Caco-2 (cell line): ENCODE results near the gene TBX4. TPM values are rescaled to one million over a fixed set of nuclear protein-coding genes. Genes with fewer than 3 reads are reported as not detected.
A peak's percentile ranks its signal among the peaks of the same experiment; 100 is the strongest.

Experiments used
- BruUV-seq: library from RNA; stranded (reverse); fragments of 400-500 nt; replicated peaks from 2 replicates; lab custom pipeline; 2021; lab: Mats Ljungman, UMichigan
- CTCF ChIA-PET: fragments of 300-600 bp; sonication (Branson Sonifier 250); formaldehyde crosslinking; loops from one replicate; lab custom pipeline; 2022; ENCODE audit warnings: antibody characterized with exemption; lab: Charles Lee
- POLR2A ChIA-PET: fragments of 300-600 bp; sonication (Branson Sonifier 250); formaldehyde crosslinking; loops from one replicate; lab custom pipeline; 2022; ENCODE audit warnings: antibody characterized with exemption; lab: Charles Lee
- DNase-seq, 2 experiments: peaks; one replicate each; pipeline versions ENCODE4 v3.0.0 to v3.0.0-alpha.2; 2020 to 2022
- H3K27me3 ChIP-seq: replicated peaks from 2 replicates; pipeline ENCODE4 v1.6.0; 2011; ENCODE audit warnings: low read length; ENCODE audit not compliant: control insufficient read depth, insufficient read depth
- H3K36me3 ChIP-seq: 2 replicates; pipeline ENCODE4 v1.5.1; 2011; ENCODE audit warnings: low read length; ENCODE audit not compliant: control insufficient read depth, insufficient read depth
- H3K4me1 ChIP-seq: fragments of 250-450 bp; sonication (Bioruptor Pico); 2 replicates; pipeline ENCODE4 v1.5.1; 2020; ENCODE audit warnings: mild to moderate bottlenecking
- H3K4me3 ChIP-seq: 2 replicates; pipeline ENCODE4 v1.5.1; 2011; ENCODE audit warnings: low read depth, mild to moderate bottlenecking, control low read depth, low read length
- H3K9me3 ChIP-seq: fragments of 250-450 bp; sonication (Bioruptor Pico); 2 replicates; pipeline ENCODE4 v1.5.1; 2020; ENCODE audit warnings: mild to moderate bottlenecking, moderate library complexity
- H3K27ac Mint-ChIP-seq: one replicate; pipeline ENCODE4 v1.8.0; 2022; ENCODE audit warnings: mixed read lengths; ENCODE audit not compliant: unreplicated experiment
- H3K27me3 Mint-ChIP-seq: one replicate; pipeline ENCODE4 v1.8.0; 2022; ENCODE audit warnings: mixed read lengths; ENCODE audit not compliant: insufficient read depth, unreplicated experiment
- H3K36me3 Mint-ChIP-seq: one replicate; pipeline ENCODE4 v1.8.0; 2022; ENCODE audit warnings: mild to moderate bottlenecking, mixed read lengths; ENCODE audit not compliant: insufficient read depth, unreplicated experiment
- H3K4me1 Mint-ChIP-seq: one replicate; pipeline ENCODE4 v1.8.0; 2022; ENCODE audit warnings: low read depth, mixed read lengths; ENCODE audit not compliant: unreplicated experiment
- H3K4me3 Mint-ChIP-seq: one replicate; pipeline ENCODE4 v1.8.0; 2022; ENCODE audit warnings: mild to moderate bottlenecking, moderate library complexity, mixed read lengths; ENCODE audit not compliant: unreplicated experiment
- H3K9me3 Mint-ChIP-seq: one replicate; pipeline ENCODE4 v1.8.0; 2022; ENCODE audit warnings: mixed read lengths; ENCODE audit not compliant: unreplicated experiment
- intact Hi-C: fragments of 100-400 bp; cut with micrococcal nuclease; formaldehyde crosslinking; loops from one replicate; pipeline ENCODE4 v1.10.0; 2022; ENCODE audit not compliant: unreplicated experiment
- total RNA-seq: library from RNA; stranded (reverse); gene quantifications from 2 replicates; pipeline ENCODE4 v1.2.3, GENCODE V29; 2022
- TF ChIP-seq, protein P1 (sequence below), 2 experiments: fragments of 200-600 bp in 1 of 2; IDR thresholded peaks; 1 replicate in 1 of 2; 2 replicates in 1 of 2; pipeline versions ENCODE4 v1.5.1 to v1.8.0; 2011 to 2022; ENCODE audit warnings: antibody characterized with exemption in 1 of 2, control low read depth in 1 of 2, inconsistent platforms in 1 of 2, low read depth in 1 of 2, low read length in 1 of 2, mild to moderate bottlenecking in 1 of 2, moderate library complexity in 1 of 2; ENCODE audit not compliant: insufficient read depth in 1 of 2, severe bottlenecking in 1 of 2, unreplicated experiment in 1 of 2

The TBX4 gene
- total RNA-seq, 1 experiment from 2014 or later, result 2.5 TPM

DNA sequence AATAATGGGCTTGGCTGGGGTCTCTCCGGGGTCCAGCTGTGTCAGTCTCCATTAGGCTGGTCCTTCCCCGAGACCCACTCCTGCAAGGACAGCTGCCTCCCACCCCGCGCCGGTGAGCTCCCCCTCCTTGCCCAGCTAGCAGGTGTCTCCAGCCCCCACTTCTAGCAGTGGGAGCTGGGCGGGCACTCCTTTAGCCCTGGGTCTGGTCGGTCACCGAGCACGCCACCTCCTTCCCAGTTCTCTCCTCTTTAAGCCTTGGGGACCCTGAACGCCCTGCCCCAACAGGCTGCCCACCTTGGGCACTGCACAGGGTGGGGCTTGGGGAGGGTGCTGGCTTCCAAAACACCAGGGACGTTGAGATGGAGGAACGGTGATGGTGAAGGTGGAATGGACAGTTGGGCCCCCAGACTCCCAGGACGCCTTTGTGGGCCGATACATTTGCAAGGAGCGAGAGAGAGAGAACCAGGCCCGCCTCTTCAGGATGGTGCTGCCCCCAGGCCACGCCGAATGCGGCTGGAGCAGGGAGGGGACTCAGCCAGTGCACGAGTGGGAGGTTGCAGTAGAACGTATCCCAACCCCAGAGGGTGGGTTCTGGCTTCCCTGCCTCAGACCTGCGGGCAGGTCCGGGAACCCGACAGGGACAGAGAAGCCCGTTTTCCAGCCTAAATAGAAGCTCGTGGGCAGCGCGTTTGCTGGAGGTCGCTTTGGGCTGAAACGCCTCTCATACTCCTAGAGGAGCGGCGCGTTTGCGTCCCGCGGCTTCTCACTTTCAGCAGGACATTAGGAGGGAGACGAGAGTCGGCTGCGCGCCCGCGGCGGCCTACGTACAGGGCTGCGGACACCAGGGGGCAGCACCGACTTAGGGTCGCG, 41.8 kb upstream of the TBX4 start:
- H3K4me3 Mint-ChIP-seq, result peak overlapping the region; percentile 74
- H3K4me3 ChIP-seq, result no peak overlapping the region
- no peaks in the 10 kb centered on the region for H3K9me3 ChIP-seq
- H3K4me1 ChIP-seq, result no peaks in the 10 kb centered on the region
- TF ChIP-seq, protein P1, sequence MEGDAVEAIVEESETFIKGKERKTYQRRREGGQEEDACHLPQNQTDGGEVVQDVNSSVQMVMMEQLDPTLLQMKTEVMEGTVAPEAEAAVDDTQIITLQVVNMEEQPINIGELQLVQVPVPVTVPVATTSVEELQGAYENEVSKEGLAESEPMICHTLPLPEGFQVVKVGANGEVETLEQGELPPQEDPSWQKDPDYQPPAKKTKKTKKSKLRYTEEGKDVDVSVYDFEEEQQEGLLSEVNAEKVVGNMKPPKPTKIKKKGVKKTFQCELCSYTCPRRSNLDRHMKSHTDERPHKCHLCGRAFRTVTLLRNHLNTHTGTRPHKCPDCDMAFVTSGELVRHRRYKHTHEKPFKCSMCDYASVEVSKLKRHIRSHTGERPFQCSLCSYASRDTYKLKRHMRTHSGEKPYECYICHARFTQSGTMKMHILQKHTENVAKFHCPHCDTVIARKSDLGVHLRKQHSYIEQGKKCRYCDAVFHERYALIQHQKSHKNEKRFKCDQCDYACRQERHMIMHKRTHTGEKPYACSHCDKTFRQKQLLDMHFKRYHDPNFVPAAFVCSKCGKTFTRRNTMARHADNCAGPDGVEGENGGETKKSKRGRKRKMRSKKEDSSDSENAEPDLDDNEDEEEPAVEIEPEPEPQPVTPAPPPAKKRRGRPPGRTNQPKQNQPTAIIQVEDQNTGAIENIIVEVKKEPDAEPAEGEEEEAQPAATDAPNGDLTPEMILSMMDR (IDR thresholded peaks at IDR 0.05; ENCODE audit: insufficient read depth in 1 of 2, low read depth in 1 of 2, low read length in 1 of 2, severe bottlenecking in 1 of 2, unreplicated experiment in 1 of 2), result peak in 1 of 2 experiments; percentile 8
- peak in 1 of 2 experiments; percentile 39 for DNase-seq
- H3K27me3 Mint-ChIP-seq, result no peaks in the 10 kb centered on the region
- POLR2A ChIA-PET, result no interaction called here
- CTCF ChIA-PET, result interaction anchor here (1.3 to 2.7 kb wide), 4 partner anchors 12 to 439 kb away, joined by 4 to 12 read pairs (median 6); partner anchors contain the start of gene TBX2
- H3K9me3 Mint-ChIP-seq, result no peaks in the 10 kb centered on the region
- no peaks in the 10 kb centered on the region for H3K4me1 Mint-ChIP-seq
- H3K27me3 ChIP-seq, result no peaks in the 10 kb centered on the region
- H3K36me3 Mint-ChIP-seq, result peaks cover 11% of the 10 kb centered on the region
- intact Hi-C loops, result no loop called here
- BruUV-seq, result no TSS peak
- no peak overlapping the region for H3K27ac Mint-ChIP-seq
- H3K36me3 ChIP-seq, result no peaks in the 10 kb centered on the region

- TF ChIP-seq, protein P1 (IDR thresholded peaks at IDR 0.05; ENCODE audit: insufficient read depth in 1 of 2, low read depth in 1 of 2, low read length in 1 of 2, severe bottlenecking in 1 of 2, unreplicated experiment in 1 of 2), result no peak
- no peaks in the 10 kb centered on the region for H3K27me3 ChIP-seq
- no peaks in the 10 kb centered on the region for H3K9me3 ChIP-seq
- no peaks in the 10 kb centered on the region for H3K9me3 Mint-ChIP-seq
- peak overlapping the region; percentile 65; the same call in 1 of the 2 replicates for H3K4me3 ChIP-seq
- peaks cover 11% of the 10 kb centered on the region for H3K36me3 Mint-ChIP-seq
- ChIA-PET CTCF (interaction anchor here (2.7 kb wide), 1 partner anchor 12 kb away, joined by 12 read pairs; the partner anchor contains the start of gene TBX2), POLR2A (no interaction called here)
- no peaks in the 10 kb centered on the region for H3K36me3 ChIP-seq
- no peaks in the 10 kb centered on the region for H3K27me3 Mint-ChIP-seq
- BruUV-seq, result no TSS peak
- H3K4me3 Mint-ChIP-seq, result peak overlapping the region; percentile 77
- H3K4me1 ChIP-seq, result no peaks in the 10 kb centered on the region
- H3K27ac Mint-ChIP-seq, result no peak overlapping the region
- no peak for DNase-seq
- intact Hi-C loops, result no loop called here
- H3K4me1 Mint-ChIP-seq, result no peaks in the 10 kb centered on the region
Measured at GRCh38 chr17:61411011-61411260, 41.3 kb upstream of the TBX4 start.

DNA sequence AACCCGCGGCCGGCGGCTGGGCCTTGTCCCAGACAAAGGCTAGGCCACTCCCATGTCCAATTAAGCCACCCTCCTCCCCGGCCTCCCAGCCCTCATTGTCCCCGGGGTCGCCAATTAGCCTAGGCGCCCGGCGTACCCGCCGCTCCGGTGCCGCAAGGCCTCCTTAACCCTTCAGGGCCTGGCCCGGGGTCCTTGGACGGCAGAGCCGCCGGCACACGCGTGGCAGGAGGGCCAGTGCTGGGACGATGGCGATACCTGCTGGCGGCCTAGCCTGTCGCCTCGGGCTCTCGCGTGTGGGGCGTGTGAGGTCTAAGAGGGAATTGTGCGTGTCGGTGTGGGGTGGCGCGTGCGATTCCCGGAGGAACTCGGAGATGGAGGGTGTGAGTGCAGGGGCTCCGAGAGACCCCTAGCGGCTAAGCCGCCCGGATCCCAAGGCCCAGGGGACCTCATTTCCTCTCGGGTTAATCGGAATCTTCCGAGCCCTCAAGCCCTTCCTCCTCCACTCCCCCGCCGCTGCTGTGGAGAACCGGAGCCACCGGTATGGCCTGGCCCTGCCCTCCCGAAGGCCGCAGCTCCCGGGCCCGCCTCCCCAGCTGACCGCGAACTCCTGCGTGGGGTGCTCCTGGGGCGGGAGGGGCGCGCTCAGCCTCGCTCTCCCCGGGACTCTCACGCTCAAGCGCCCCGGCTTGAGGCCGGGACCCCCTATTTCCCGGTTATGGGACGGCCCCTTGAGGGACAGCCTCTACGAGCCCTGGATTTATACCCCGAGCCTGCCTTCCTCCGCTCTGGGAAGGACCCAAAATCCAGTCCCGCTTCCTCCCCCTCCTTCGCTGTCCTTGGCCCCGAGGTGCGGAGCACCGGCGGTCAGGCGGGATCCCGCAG, 40.7 kb upstream of the TBX4 start:
- Mint-ChIP-seq H3K36me3 (peaks cover 11% of the 10 kb centered on the region), H3K27ac (no peak overlapping the region), H3K4me1 (no peaks in the 10 kb centered on the region), H3K4me3 (peak overlapping the region; percentile 77), H3K9me3 (no peaks in the 10 kb centered on the region), H3K27me3 (no peaks in the 10 kb centered on the region)
- DNase-seq, result peak; percentile 75 to 80
- no TSS peak for BruUV-seq
- 0 out of 2 replicates have a peak, but pooled peaks cover 2% of the 10 kb centered on the region for H3K4me1 ChIP-seq
- CTCF ChIA-PET, result interaction anchor here (0.6 to 2.9 kb wide), 15 partner anchors 10 to 440 kb away, joined by 3 to 40 read pairs (median 5); partner anchors contain the start of gene TBX2
- no peaks in the 10 kb centered on the region for H3K9me3 ChIP-seq
- TF ChIP-seq, protein P1 (IDR thresholded peaks at IDR 0.05; ENCODE audit: insufficient read depth in 1 of 2, low read depth in 1 of 2, low read length in 1 of 2, severe bottlenecking in 1 of 2, unreplicated experiment in 1 of 2), result peak; percentile 28 to 36
- intact Hi-C loops, result loop anchor here (1.0 to 2.0 kb wide), 5 partner anchors 140 to 426 kb away; no protein-coding TSS in a partner anchor
- no peaks in the 10 kb centered on the region for H3K27me3 ChIP-seq
- no peaks in the 10 kb centered on the region for H3K36me3 ChIP-seq
- POLR2A ChIA-PET, result interaction anchor here (0.8 kb wide), 1 partner anchor 50 kb away, joined by 3 read pairs; no protein-coding TSS in a partner anchor
- H3K4me3 ChIP-seq, result peak overlapping the region; percentile 65
